ENCODE data around the gene LZTR1.
"Not testable (repeated sequence)": the region's sequence is repeated elsewhere in the genome, so short reads cannot be mapped to it uniquely, and the experiment has no call there.

Gene LZTR1

GRCh38 chr22:20966883-20967696 lies 15.0 kb upstream of the LZTR1 start, which contains the start of gene AIFM3:
Gene AIFM3, plus strand, starts transcription at chr22:20967255. Its CDS starts 690 bp downstream, at chr22:20967945.
- no peak for DNase-seq (ENCODE audit: low spot score)
- in situ Hi-C loops (cut with MboI; ENCODE audit: low sequenced_read_pairs, unreplicated experiment): no loop called here
- no peak for TF ChIP-seq CTCF (IDR thresholded peaks at IDR 0.05; ENCODE audit: borderline replicate concordance, control extremely low read depth, extremely low read depth, insufficient read depth, missing control alignments)

GRCh38 chr22:20967697-20968211 lies 14.3 kb upstream of the LZTR1 start:
- no peak for TF ChIP-seq CTCF (IDR thresholded peaks at IDR 0.05; ENCODE audit: borderline replicate concordance, control extremely low read depth, extremely low read depth, insufficient read depth, missing control alignments)
- DNase-seq (ENCODE audit: low spot score): no peak
- in situ Hi-C loops (cut with MboI; ENCODE audit: low sequenced_read_pairs, unreplicated experiment): no loop called here

GRCh38 chr22:20968281-20968977 lies 13.7 kb upstream of the LZTR1 start:
- no peak for DNase-seq (ENCODE audit: low spot score)
- in situ Hi-C loops (cut with MboI; ENCODE audit: low sequenced_read_pairs, unreplicated experiment): no loop called here
- no peak for TF ChIP-seq CTCF (IDR thresholded peaks at IDR 0.05; ENCODE audit: borderline replicate concordance, control extremely low read depth, extremely low read depth, insufficient read depth, missing control alignments)

- no peak for DNase-seq (ENCODE audit: low spot score)
- in situ Hi-C loops (cut with MboI; ENCODE audit: low sequenced_read_pairs, unreplicated experiment): no loop called here
- TF ChIP-seq CTCF (IDR thresholded peaks at IDR 0.05; ENCODE audit: borderline replicate concordance, control extremely low read depth, extremely low read depth, insufficient read depth, missing control alignments): no peak
These were observed 11.0 kb upstream of the LZTR1 start for GRCh38 chr22:20970939-20971657.

GRCh38 chr22:20972014-20972694 lies 9.9 kb upstream of the LZTR1 start:
- DNase-seq (ENCODE audit: low spot score); in situ Hi-C loops (cut with MboI; ENCODE audit: low sequenced_read_pairs, unreplicated experiment): not testable (repeated sequence)

- no peak for DNase-seq (ENCODE audit: low spot score)
- in situ Hi-C loops (cut with MboI; ENCODE audit: low sequenced_read_pairs, unreplicated experiment): no loop called here
- TF ChIP-seq CTCF (IDR thresholded peaks at IDR 0.05; ENCODE audit: borderline replicate concordance, control extremely low read depth, extremely low read depth, insufficient read depth, missing control alignments): no peak
These were observed 9.0 kb upstream of the LZTR1 start for GRCh38 chr22:20972933-20973577.
